HT-29 (cell line): Measurements from ENCODE around the gene PPM1L. TPM values are rescaled to one million over a fixed set of nuclear protein-coding genes. Genes with fewer than 3 reads are reported as not detected.
"Not testable (repeated sequence)": the region's sequence is repeated elsewhere in the genome, so short reads cannot be mapped to it uniquely, and the experiment has no call there.

Experiments used
- DNase-seq: peaks from one replicate; pipeline ENCODE4 v3.0.0-alpha.2; 2015; ENCODE audit warnings: low spot score
- total RNA-seq: library from RNA; depleted of rRNA; stranded (reverse); fragments of >200 nt; shearing (Covaris generic); gene quantifications from 2 replicates; pipeline ENCODE4 v1.2.3, GENCODE V29; 2014; rRNA removed

Gene PPM1L
- total RNA-seq = 14.8 and 19.2 TPM in 2 replicates

DNA sequence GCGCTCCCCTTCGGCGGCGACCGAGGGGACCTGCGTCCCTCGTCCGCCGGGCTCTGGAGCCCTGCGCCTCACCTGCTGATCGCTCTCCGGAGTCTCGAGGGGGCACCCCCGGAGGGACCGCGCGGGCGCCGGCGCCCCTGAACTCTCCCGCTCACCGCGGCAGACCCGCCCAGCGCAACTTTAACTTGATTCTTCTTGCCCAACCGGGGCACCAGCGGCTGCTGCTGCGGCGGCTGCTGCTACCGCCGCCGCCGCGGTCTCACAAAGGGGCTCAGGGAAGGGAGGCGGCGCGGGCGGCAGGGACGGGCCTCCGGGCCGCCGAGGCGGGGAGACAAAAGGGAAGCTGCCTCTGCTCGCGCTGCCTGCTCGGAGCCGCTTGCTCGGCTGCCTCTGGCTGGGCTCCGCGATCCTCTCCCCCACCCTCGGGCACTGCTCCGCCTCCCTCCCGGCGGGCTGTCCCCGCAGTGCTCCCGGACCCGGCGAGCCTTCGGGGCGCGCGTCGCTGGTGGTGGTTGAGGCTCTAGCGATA is at the start of gene PPM1L:
TSS of gene PPM1L (plus strand) at position 456 of the 529 bp plus-strand sequence.
- peak; percentile 68 for DNase-seq

DNA sequence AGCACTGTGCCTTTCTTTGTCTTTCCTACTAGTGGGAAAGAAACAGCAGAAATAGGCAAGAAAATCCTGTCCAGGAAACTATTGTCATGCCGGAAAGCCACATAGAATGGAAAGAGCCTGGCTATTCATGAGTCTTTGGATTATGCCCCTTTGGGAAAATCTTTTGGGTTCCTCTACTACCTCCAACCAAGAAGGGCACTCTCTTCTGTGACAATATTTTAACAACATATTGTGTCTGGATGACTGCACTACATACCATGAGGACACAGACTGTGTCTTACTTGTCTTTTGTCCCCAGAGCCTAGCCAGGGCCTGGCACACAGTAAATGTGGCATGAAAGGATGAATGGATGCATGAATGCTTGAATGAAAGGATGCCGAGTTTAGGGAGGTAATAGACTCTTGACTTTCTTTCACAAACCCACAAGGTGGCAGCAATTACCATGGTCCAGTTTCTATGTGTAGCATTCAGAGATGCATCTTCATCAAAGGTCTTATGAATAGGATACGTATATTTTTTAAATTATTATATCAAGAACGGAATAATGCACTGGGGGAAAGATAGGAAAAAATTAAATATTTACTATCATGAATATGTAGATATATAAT is 48.7 kb upstream of the PPM1L start:
- DNase-seq = peak; percentile 79

DNA sequence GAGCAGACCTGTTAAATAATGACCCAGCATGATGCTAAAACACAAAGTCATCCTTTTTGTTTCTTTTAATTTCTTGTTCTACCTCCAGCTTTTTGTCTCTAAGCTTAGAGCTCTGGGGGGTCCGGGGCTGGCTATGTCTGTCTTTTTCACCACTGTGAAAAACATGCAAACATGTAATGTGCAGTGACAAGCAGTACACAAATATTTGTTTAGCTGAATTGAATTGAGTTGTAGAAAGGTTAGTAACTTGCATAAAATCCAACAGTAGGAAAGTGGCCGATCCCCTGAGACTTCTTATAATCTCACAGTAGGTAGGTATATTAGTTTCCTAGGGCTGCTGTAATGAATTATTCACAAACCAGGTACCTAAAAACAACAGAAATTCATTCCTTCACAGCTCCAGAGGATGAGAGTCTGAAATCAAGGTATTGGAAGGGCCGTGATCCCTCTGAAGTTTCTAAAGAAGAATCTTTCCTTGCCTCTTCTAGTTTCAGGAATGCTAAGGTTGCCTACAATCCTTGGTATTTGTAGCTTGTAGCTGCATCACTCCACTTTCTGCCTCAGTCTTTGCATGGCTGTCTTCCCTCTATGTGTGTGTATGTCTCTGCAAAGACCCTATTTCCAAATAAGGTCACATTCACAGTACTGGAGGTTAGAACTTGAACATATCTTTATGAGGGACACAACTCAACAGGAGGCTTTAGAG is 46.4 kb upstream of the PPM1L start:
- DNase-seq = no peak

DNA sequence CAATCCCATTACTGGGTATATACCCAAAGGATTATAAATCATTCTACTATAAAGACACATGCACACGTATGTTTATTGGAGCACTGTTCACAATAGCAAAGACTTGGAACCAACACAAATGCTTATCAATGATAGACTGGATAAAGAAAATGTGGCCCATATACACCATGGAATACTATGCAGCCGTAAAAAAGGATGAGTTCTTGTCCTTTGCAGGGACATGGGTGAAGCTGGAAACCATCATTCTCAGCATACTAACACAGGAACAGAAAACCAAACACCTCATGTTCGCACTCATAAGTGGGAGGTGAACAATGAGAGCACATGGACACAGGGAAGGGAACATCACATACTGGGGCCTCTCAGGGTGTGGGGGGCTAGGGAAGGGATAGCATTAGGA is 42.9 kb upstream of the PPM1L start:
- DNase-seq = not testable (repeated sequence)

DNA sequence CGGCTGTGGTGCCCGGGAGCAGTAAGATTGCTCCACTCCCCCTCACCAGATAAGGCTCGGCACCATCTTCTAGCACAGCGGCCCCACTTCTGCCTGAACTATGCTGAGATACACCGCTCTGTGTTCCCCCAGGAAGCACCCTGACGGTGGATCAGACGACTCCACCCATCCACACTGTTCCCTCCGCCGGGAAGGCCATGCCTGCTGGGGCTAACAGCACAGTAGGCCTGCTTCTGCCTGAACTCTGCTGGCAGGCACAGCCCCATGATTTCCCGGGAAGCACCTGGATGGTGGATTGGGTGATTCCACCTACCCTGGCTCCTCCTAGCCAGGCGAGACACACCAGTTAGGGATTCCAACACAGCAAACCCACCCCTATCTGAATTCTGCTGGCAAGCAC is 36.3 kb upstream of the PPM1L start:
- no peak for DNase-seq

DNA sequence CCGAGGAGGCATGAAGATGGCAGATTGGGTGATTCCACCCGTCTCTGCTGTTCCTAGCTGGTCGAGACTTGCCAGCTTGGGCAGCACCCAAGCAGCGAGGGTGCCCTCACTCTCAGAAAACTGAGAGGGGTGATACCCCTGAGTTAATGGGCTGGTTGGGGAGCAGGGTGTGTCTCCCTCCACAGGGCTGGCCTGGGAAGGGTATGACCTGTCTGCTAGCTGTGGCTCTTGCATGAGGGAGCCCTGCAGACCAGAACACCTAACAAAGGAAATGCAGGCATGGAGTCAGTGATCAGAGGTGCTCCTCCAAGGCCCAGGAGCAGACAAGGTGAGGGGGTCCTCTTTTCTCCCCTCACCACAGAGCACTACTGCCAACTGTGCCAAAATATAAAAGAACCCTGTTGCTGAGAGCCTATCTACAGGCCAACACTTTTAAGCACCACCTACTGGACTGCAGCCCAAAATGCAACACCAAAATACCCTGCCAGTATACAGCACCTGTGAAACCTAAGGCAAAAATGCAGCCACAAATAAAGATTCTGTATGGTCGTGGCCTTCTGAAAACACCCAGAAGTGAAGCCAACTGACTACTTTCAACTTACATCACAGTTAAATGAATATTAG is 35.8 kb upstream of the PPM1L start:
- DNase-seq = peak; percentile 7

DNA sequence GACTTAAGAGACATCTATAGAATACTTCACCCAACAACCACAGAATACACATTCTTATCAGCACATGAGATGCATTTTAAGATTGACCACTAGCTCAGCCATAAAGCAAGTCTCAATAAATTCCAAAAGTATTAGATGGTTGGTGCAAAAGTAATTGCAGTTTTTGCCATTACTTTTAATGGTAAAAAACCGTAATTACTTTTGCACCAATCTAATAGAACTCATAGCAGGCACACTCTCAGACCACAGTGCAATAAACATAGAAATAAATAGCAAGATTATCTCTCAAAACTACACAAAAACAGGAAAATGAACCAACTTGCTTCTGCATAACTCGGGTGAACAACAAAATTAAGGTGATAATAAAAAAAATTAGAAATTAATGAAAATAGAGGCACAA is 33.7 kb upstream of the PPM1L start:
- no peak for DNase-seq

DNA sequence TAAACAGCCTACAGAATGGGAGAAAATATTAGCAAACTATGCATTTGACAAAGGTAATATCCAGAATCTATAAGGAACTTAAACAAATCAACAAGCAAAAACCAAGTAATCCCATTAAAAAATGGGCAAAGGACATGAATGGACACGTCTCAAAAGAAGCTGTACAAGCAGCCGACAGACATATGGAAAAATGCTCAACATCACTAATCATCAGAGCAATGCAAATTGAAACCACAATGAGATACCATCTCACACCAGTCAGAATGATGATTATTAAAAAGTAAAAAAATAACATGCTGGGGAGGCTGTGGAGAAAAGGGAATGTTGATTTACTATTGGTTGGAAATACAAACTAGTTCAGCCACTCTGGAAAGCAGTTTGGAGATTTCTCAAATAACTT is 30.7 kb upstream of the PPM1L start:
- DNase-seq = no peak

DNA sequence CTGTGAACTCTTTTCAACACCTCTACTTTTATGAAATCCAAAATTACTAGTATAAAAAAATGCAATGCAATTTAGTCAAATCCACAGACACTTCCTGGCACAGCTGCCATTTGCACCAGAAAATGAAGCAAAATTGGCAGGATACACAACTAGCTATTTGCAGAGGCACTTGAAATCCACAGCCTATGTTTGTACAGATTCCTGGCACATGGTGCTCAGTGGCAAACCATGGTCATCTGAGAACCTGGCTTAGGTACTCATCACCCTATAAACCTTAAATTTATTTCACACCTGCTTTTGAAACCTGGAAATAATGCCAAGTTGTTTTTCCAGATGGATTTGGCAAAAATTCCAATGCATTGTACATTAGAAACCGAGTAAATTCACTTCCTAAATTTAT is 20.2 kb upstream of the PPM1L start:
- no peak for DNase-seq

DNA sequence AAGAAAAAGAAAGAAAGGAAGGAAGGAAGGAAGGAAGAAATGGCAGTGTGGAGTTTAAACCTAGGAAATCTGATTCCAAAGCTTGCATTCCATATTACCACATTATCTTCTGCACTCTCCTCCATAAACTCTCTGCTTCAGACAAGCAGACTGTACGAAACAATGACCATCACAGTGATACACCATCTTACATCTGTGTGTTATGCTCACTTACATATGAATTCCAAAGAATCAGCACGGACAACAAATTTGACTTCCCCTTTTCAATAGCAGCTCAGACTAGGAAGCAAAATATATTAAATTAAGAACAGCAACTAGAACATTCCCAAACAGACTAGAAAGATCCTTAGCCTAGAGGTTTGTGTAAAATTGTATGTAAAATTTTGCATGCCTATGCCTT is 18.0 kb upstream of the PPM1L start:
- no peak for DNase-seq

DNA sequence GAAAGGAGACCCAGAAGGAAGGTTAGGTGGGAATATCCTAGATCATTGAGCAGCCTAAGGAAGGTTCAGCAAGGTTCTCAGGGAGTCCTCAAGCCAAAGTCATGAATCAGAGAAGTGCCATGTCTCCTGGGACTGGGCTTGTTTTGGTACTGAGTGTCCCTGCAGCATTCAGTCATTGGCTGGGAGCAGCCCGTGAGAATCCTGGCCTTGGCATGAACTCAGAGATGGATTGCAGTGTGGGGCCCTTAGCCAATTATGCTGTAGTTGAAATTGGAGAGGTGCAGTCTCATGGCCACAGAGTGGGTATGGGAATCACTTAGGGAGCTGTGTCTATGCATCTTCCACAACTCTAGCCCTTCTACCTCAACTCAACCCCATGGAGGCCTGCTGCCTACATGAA is 17.0 kb upstream of the PPM1L start:
- DNase-seq = no peak

DNA sequence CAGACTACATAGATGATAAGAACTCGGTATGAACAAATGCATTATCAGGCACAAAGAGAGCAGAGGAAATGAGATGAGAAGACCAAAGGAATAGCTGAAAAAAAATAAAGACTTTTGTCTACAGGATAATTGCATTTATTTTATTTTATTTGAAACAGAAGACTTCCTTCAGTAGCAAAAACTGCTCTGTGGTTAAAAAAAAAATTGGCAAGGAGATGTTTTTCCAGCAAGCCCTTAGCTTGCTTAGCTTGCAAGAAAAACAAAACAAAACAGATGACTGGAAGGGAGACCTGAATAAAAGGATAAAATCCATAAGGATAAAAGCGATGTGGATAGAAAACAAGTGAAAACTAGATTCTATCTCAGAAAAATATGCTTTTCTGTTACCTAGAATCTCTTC is 9.1 kb upstream of the PPM1L start:
- no peak for DNase-seq

DNA sequence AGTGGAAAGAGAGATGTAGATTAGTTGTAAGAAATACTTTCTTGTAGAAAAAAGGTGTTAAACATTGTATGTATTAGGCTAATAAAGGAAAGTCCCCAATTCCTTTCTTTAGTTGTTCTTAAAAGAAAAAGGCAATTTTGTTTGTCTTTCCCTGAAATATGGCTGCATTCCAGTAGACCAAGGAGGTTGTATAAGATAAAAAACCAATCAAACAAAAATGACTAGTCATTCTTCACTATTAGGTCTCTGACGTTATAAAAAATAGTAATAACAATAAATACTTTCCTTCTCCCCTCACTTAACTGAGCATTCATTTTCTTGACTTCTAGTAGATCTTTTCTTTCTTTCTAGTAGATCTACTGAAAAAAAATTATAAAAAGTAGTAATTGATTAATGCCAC is 8.6 kb upstream of the PPM1L start:
- no peak for DNase-seq

DNA sequence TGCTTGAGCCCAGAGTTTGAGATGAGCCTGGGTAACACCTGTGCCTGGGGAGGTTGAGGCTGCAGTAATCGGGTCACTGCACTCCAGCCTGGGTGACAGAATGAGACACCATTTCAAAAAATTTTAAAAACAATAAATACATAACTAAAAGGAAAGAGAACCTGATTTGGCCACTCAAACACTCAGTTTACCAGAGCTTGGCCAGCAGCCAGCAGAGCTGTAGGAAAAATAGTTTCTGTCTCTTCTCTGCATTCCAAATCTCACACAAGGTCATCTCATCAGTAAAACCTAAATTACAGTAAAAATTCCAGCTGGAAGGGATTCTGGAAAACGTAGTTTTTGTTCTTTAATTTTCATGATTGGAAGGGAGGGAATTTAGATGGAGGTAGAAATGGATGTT is 7.8 kb upstream of the PPM1L start:
- no peak for DNase-seq

DNA sequence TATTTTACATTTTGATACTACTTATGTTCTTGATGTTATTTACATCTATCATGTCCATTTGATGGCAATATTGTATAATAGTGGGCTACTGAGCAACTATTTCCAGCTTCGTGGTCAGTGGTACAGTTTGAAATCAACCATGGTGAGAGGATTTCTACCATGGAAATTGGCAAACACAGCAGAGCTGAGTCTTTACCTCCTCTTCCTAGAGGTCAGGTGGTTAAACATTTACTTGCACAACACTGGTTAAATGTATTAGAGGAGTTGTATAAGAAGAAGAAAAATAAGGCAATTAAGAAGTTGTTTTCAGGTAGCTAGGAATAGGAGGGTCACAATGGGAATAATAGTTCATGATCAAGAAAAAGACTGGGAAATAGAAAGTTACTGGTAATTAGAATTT is 7.2 kb upstream of the PPM1L start:
- DNase-seq = no peak

DNA sequence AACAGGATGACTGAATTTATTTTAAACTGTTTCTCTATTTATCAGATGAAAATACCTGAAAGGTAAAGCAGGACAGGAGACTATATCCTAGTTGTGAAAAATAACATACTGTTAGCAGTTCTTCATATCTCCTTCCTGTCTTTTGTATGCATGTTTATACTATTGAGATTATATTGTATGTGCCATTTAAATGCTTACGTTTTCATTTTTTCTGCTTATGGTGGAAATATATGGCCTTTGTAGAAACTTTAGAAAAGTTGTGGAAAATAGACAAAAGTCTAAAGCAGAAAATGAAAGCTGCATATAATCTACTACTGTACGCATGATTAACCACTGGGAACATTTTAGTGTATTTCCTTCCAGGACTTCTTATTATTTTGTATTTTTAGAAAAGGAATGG is 2.1 kb upstream of the PPM1L start:
- DNase-seq = no peak

DNA sequence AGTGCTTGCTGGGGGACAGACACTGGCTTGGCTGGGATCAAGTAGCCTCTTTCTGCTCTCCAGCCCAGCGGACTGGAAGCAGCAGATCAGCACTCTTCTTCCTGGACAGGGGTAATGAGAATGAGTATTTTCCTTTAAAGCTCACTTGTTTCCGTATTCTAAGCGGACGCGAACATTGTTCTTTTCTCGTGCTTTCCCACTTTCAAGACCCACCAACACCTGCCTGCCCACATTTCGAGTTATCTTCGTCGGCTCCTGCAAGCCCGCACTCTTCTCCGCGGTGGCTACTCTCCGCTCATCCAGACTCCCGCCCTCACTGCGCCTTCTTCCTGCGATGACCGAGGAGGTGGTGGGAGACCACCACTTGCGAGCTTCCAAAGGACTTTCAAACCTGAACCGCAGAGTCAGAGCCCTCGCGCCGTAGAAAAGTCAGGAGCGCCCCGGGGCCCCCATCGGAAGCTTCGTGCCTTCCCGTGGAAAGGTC is 1.6 kb upstream of the PPM1L start:
- peak; percentile 46 for DNase-seq

DNA sequence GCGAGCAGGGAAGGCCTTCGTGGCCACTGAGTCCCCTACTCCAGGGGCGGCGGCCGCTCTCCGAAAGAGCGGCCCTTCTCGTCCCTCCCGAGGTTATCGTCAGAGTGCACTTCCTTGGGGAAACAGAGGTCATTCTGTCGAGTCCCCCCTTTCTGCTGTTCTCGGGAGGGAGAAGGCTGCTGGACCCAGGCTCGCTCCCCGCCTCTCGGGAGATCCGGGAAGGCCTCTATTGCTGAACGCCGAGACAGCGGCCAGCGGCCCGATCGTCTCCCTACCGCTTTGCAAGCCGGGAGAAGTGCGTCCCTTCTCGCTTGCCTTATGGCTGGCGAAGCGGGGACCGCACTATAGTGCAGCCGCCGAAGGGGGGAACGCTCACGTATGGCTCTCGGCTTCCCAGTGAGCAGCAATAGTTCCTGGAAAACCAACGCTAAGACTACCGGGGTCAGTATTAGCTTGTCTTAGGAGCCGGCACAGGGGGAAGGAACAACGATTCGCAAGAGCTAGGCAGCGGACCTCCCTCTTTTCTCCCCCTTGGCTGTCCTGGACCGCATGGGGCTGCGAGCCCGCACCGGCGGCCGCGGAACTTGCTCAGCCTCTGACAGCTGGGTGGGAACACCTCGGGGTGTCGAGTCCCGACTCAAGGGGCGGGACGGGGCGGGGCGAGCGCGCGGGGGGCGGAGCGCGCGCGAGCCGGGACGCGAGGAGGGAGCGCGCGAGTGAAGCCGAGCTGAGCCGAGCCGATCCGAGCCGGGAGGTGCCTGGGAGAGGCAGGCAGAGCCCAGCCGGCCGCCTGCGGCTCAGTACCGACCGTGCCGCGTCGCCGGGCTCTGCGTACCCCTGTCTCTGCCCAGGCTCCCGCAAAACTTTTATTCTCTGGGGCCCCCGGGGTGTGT is 930 bp upstream of the PPM1L start:
- DNase-seq = peak; percentile 95

DNA sequence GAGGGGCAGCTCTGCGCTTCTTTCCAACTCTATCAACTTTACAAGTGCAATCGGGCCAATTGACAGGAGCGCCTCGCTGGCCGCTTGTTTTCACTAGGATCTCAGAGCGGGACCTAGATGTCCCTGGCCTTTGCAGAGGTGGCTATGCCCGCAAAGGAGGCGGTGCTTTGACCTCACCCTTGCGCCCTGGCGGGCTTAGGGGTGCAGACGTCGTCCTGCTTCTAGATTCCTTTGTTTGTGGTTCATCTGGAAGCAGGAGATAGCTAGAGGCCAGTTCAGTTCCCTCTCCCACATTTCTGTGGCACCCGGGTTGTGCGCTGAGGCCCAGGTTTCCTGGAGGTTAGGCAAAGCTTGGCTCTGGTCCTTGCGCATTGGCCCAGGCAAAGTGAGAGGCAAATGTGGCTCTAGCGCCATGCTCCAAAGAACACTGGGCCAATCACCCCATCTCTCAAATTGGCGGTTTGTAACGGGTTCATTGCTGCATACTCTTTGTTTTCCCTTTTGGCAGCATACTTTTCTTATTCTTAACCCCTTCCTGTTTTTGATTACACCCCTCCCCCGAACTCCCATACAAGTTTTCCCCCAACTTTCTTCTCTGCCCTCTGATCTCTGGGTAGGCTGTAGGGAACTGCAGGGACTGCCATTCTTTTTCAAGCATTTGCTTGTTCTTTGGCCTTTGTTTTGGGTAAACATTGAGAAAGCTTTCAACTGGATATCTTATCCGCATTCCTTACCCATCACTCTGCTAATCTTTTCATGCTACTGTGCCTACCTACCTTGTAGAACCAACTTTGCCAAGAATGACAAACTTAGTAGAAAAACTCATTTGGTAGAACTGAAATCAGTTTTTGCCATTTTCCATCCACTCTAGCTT is 1.4 kb downstream of the PPM1L start:
- DNase-seq = no peak

DNA sequence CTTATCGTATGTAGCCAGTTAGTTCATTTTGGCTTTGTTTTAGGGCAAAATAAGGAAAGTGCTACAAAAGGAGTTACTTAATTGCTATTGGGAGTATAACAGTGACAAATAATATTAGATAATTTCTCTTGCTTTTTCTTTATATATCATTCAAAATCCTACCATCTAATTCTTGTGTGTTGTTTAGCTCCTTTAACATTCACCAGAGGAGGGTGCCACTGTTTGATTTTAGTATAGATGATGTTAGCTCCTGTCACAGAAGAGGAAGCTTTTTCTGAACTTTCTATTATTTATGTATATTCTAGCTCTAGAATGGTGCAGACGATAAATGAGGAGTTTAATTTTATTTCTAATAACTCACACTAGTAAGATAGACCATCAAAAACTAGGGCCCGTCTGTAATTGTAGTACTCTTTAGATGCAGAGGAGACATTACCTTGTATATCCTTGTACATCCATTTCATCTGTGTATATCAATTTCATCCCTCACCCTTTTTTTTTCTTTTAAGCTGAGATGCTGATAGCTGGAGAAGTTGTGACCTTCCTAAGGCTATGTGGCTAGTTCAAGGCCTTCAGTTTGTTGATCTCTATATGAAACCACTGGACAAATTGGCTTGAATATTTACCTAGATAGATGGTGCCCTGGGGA is 3.0 kb downstream of the PPM1L start:
- peak; percentile 25 for DNase-seq
